A549 (cell line): ENCODE results near the gene MAP3K20.

Experiments
- ELK1 ChIP-seq: fragments of 150-350 bp; IDR thresholded peaks from 2 replicates; pipeline ENCODE4 v1.6.1; 2014; ENCODE audit warnings: low read depth, mild to moderate bottlenecking, low read length
- FOSL2 ChIP-seq, 2 experiments: fragments of 450-650 bp in 1 of 2; fragments of >200 bp in 1 of 2; sonication (Bioruptor Twin) in 1 of 2; formaldehyde crosslinking; IDR thresholded peaks; 2 replicates each; pipeline versions ENCODE4 v1.5.0 to v1.6.1; 2016 to 2020; ENCODE audit warnings: mild to moderate bottlenecking in 1 of 2, moderate library complexity in 1 of 2
- KDM5A ChIP-seq: fragments of 200-600 bp; sonication (generic); IDR thresholded peaks from 2 replicates; pipeline ENCODE4 v1.6.1; 2016; ENCODE audit warnings: antibody characterized with exemption, mild to moderate bottlenecking
- POLR2A ChIP-seq: IDR thresholded peaks from 2 replicates; pipeline ENCODE4 v1.6.1; 2012; ENCODE audit warnings: mild to moderate bottlenecking, low read length
- RFX5 ChIP-seq: fragments of 450-650 bp; IDR thresholded peaks from 2 replicates; pipeline ENCODE4 v1.7.1; 2014; ENCODE audit warnings: antibody characterized with exemption, mild to moderate bottlenecking, moderate library complexity
- TF ChIP-seq, protein P1 (sequence below): fragments of >200 bp; sonication (Bioruptor Twin); formaldehyde crosslinking; IDR thresholded peaks from 3 replicates; pipeline ENCODE4 v1.5.1; 2016

DNA sequence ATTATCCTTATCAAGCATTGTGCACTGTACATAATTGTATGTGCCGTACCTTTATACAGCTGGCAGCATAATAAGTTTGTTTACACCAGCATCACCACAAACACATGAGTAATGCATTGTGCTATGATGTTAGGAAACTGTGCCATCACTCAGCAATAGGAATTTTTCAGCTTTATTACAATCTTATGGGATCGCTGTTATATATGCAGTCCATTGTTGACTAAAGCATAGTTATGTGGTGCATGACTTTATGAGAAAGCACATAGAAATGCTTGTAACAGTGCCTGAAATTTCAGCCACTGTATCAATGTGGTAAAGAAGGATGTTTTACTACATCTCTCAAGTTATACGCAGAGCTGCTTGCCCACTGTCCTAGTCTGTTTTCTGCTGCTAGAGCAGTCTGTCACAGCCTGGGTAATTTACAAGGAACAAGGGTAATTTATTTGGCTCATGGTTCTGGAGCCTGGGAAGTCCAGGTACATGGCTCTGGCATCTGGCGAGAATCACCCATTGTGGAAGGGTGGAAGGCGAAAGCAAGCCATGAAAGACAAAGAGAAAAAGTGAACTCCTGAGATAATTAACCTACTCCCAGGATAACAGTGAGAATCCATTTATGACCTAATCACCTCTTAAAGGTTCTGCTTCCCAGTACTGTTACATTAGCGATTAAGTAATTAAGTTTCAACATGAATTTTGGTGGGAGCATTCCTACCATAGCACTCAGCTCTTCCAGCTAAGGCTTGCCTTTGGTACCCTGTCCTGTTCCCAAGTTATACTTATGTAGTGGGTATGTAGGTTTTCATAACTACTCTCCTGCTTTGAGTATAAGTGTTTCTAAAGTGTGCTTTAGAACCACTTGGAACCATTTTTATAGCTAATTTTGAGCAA is 4.6 kb downstream of the MAP3K20 start:
- TF ChIP-seq POLR2A, result no peak
- TF ChIP-seq ELK1, result no peak
- no peak for TF ChIP-seq RFX5
- TF ChIP-seq, protein P1, sequence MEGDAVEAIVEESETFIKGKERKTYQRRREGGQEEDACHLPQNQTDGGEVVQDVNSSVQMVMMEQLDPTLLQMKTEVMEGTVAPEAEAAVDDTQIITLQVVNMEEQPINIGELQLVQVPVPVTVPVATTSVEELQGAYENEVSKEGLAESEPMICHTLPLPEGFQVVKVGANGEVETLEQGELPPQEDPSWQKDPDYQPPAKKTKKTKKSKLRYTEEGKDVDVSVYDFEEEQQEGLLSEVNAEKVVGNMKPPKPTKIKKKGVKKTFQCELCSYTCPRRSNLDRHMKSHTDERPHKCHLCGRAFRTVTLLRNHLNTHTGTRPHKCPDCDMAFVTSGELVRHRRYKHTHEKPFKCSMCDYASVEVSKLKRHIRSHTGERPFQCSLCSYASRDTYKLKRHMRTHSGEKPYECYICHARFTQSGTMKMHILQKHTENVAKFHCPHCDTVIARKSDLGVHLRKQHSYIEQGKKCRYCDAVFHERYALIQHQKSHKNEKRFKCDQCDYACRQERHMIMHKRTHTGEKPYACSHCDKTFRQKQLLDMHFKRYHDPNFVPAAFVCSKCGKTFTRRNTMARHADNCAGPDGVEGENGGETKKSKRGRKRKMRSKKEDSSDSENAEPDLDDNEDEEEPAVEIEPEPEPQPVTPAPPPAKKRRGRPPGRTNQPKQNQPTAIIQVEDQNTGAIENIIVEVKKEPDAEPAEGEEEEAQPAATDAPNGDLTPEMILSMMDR, result no peak
- 0 out of 2 replicates have a peak, but pooled peaks have one; percentile 23 for TF ChIP-seq FOSL2 (IDR thresholded peaks at IDR 0.05)
- peak; percentile 90 for TF ChIP-seq FOSL2 (CRISPR knock-in tag; IDR thresholded peaks at IDR 0.05)
- TF ChIP-seq KDM5A, result no peak
